ENCODE measurements around the gene SYTL3.
"Not testable (repeated sequence)": the region's sequence is repeated elsewhere in the genome, so short reads cannot be mapped to it uniquely, and the experiment has no call there.

The SYTL3 gene

GRCh38 chr6:158651981-158652737 is 2.3 kb downstream of the SYTL3 start:
- H3K36me3 ChIP-seq (ENCODE audit: control insufficient read depth, insufficient read depth, low read length); H3K9ac ChIP-seq (ENCODE audit: low read length); H3K4me3 ChIP-seq (ENCODE audit: low read length); H3K9me3 ChIP-seq (ENCODE audit: control insufficient read depth, low read length); H3K27me3 ChIP-seq (ENCODE audit: control insufficient read depth, insufficient read depth, low read length): not testable (repeated sequence)
- H3K4me1 ChIP-seq (ENCODE audit: control insufficient read depth, insufficient read depth, low read length) = peaks cover 12% of the 10 kb centered on the region

- H3K27me3 ChIP-seq (ENCODE audit: control insufficient read depth, insufficient read depth, low read length) = no peaks in the 10 kb centered on the region
- H3K4me1 ChIP-seq (ENCODE audit: control insufficient read depth, insufficient read depth, low read length) = peaks cover 12% of the 10 kb centered on the region
- H3K9ac ChIP-seq (ENCODE audit: low read length) = peak overlapping the region; percentile 37
- H3K36me3 ChIP-seq (ENCODE audit: control insufficient read depth, insufficient read depth, low read length) = no peaks in the 10 kb centered on the region
- H3K4me3 ChIP-seq (ENCODE audit: low read length) = no peak overlapping the region
- H3K9me3 ChIP-seq (ENCODE audit: control insufficient read depth, low read length) = no peaks in the 10 kb centered on the region
Measured at GRCh38 chr6:158653577-158654354, 3.9 kb downstream of the SYTL3 start.

- Histone ChIP-seq H3K9ac (ENCODE audit: low read length) (peak overlapping the region; percentile 37), H3K36me3 (ENCODE audit: control insufficient read depth, insufficient read depth, low read length) (no peaks in the 10 kb centered on the region), H3K4me1 (ENCODE audit: control insufficient read depth, insufficient read depth, low read length) (peaks cover 12% of the 10 kb centered on the region), H3K4me3 (ENCODE audit: low read length) (no peak overlapping the region), H3K9me3 (ENCODE audit: control insufficient read depth, low read length) (no peaks in the 10 kb centered on the region), H3K27me3 (ENCODE audit: control insufficient read depth, insufficient read depth, low read length) (no peaks in the 10 kb centered on the region)
Measured at GRCh38 chr6:158654498-158654897, 4.6 kb downstream of the SYTL3 start.

- Histone ChIP-seq H3K4me1 (ENCODE audit: control insufficient read depth, insufficient read depth, low read length) (peaks cover 15% of the 10 kb centered on the region), H3K4me3 (ENCODE audit: low read length) (no peak overlapping the region), H3K9ac (ENCODE audit: low read length) (no peak overlapping the region), H3K36me3 (ENCODE audit: control insufficient read depth, insufficient read depth, low read length) (no peaks in the 10 kb centered on the region), H3K9me3 (ENCODE audit: control insufficient read depth, low read length) (no peaks in the 10 kb centered on the region), H3K27me3 (ENCODE audit: control insufficient read depth, insufficient read depth, low read length) (no peaks in the 10 kb centered on the region)
Measured at GRCh38 chr6:158654960-158655489, 5.2 kb downstream of the SYTL3 start.

- Histone ChIP-seq H3K9me3 (ENCODE audit: control insufficient read depth, low read length) (no peaks in the 10 kb centered on the region), H3K4me3 (ENCODE audit: low read length) (no peak overlapping the region), H3K27me3 (ENCODE audit: control insufficient read depth, insufficient read depth, low read length) (no peaks in the 10 kb centered on the region), H3K36me3 (ENCODE audit: control insufficient read depth, insufficient read depth, low read length) (no peaks in the 10 kb centered on the region), H3K9ac (ENCODE audit: low read length) (no peak overlapping the region), H3K4me1 (ENCODE audit: control insufficient read depth, insufficient read depth, low read length) (peaks cover 23% of the 10 kb centered on the region)
Measured at GRCh38 chr6:158655569-158656450, 6.0 kb downstream of the SYTL3 start.

- H3K4me1 ChIP-seq (ENCODE audit: control insufficient read depth, insufficient read depth, low read length) = peaks cover 23% of the 10 kb centered on the region
- not testable (repeated sequence) for H3K9ac ChIP-seq (ENCODE audit: low read length); H3K4me3 ChIP-seq (ENCODE audit: low read length); H3K9me3 ChIP-seq (ENCODE audit: control insufficient read depth, low read length); H3K27me3 ChIP-seq (ENCODE audit: control insufficient read depth, insufficient read depth, low read length); H3K36me3 ChIP-seq (ENCODE audit: control insufficient read depth, insufficient read depth, low read length)
Measured at GRCh38 chr6:158656986-158657385, 7.1 kb downstream of the SYTL3 start.

- no peaks in the 10 kb centered on the region for H3K36me3 ChIP-seq (ENCODE audit: control insufficient read depth, insufficient read depth, low read length)
- no peaks in the 10 kb centered on the region for H3K27me3 ChIP-seq (ENCODE audit: control insufficient read depth, insufficient read depth, low read length)
- no peaks in the 10 kb centered on the region for H3K9me3 ChIP-seq (ENCODE audit: control insufficient read depth, low read length)
- no peak overlapping the region for H3K4me3 ChIP-seq (ENCODE audit: low read length)
- peaks cover 17% of the 10 kb centered on the region for H3K4me1 ChIP-seq (ENCODE audit: control insufficient read depth, insufficient read depth, low read length)
- H3K9ac ChIP-seq (ENCODE audit: low read length) = no peak overlapping the region
Measured at GRCh38 chr6:158660333-158660754, 10.5 kb downstream of the SYTL3 start.

- Histone ChIP-seq H3K4me1 (ENCODE audit: control insufficient read depth, insufficient read depth, low read length) (peaks cover 17% of the 10 kb centered on the region), H3K27me3 (ENCODE audit: control insufficient read depth, insufficient read depth, low read length) (no peaks in the 10 kb centered on the region), H3K9ac (ENCODE audit: low read length) (no peak overlapping the region), H3K9me3 (ENCODE audit: control insufficient read depth, low read length) (no peaks in the 10 kb centered on the region), H3K36me3 (ENCODE audit: control insufficient read depth, insufficient read depth, low read length) (no peaks in the 10 kb centered on the region), H3K4me3 (ENCODE audit: low read length) (no peak overlapping the region)
Measured at GRCh38 chr6:158661156-158661685, 11.4 kb downstream of the SYTL3 start.

- Histone ChIP-seq H3K9ac (ENCODE audit: low read length) (no peak overlapping the region), H3K36me3 (ENCODE audit: control insufficient read depth, insufficient read depth, low read length) (no peaks in the 10 kb centered on the region), H3K27me3 (ENCODE audit: control insufficient read depth, insufficient read depth, low read length) (no peaks in the 10 kb centered on the region), H3K4me1 (ENCODE audit: control insufficient read depth, insufficient read depth, low read length) (peaks cover 17% of the 10 kb centered on the region), H3K4me3 (ENCODE audit: low read length) (no peak overlapping the region), H3K9me3 (ENCODE audit: control insufficient read depth, low read length) (no peaks in the 10 kb centered on the region)
Measured at GRCh38 chr6:158662607-158662953, 12.7 kb downstream of the SYTL3 start.

- Histone ChIP-seq H3K4me3 (ENCODE audit: low read length) (no peak overlapping the region), H3K9ac (ENCODE audit: low read length) (peak overlapping the region; percentile 26), H3K27me3 (ENCODE audit: control insufficient read depth, insufficient read depth, low read length) (no peaks in the 10 kb centered on the region), H3K4me1 (ENCODE audit: control insufficient read depth, insufficient read depth, low read length) (peaks cover 17% of the 10 kb centered on the region), H3K36me3 (ENCODE audit: control insufficient read depth, insufficient read depth, low read length) (no peaks in the 10 kb centered on the region), H3K9me3 (ENCODE audit: control insufficient read depth, low read length) (no peaks in the 10 kb centered on the region)
Measured at GRCh38 chr6:158662954-158663624, 13.2 kb downstream of the SYTL3 start.

GRCh38 chr6:158663625-158664165 is 13.8 kb downstream of the SYTL3 start:
- Histone ChIP-seq H3K4me1 (ENCODE audit: control insufficient read depth, insufficient read depth, low read length) (peaks cover 17% of the 10 kb centered on the region), H3K27me3 (ENCODE audit: control insufficient read depth, insufficient read depth, low read length) (no peaks in the 10 kb centered on the region), H3K4me3 (ENCODE audit: low read length) (no peak overlapping the region), H3K9ac (ENCODE audit: low read length) (peak overlapping the region; percentile 26), H3K9me3 (ENCODE audit: control insufficient read depth, low read length) (no peaks in the 10 kb centered on the region), H3K36me3 (ENCODE audit: control insufficient read depth, insufficient read depth, low read length) (no peaks in the 10 kb centered on the region)
